G401 (cell line): ENCODE results near the gene PPARGC1A. TPM values are rescaled to one million over a fixed set of nuclear protein-coding genes. Genes with fewer than 3 reads are reported as not detected.

Experiments used
- DNase-seq: peaks from one replicate; pipeline ENCODE4 v3.0.0-alpha.2; 2015; ENCODE audit warnings: low spot score
- in situ Hi-C: cut with HindIII; loops from 2 replicates; pipeline ENCODE4 v1.10.0; 2016; ENCODE audit warnings: low sequenced_read_pairs, mixed read lengths
- total RNA-seq: library from RNA; depleted of rRNA; stranded (reverse); fragments of >200 nt; shearing (Covaris generic); gene quantifications from 2 replicates; pipeline ENCODE4 v1.2.3, GENCODE V29; 2014

Gene PPARGC1A
- total RNA-seq, 1 experiment from 2014 or later: not detected

DNA sequence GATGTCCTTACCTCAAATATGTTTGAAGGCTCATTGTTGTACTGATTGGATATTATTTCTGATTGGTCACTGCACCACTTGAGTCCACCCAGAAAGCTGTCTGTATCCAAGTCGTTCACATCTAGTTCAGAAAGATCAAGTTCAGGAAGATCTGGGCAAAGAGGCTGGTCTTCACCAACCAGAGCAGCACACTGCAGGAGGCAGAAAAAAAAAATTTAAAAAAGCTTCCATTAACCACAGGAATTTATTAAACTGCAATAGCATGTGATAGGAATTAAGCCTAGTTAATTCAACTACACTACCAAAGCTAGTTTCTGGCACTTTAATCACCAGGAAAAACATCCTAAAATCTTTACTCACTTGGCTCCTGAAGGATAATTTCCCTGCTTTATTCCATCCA lies 5.1 kb downstream of the PPARGC1A start:
- in situ Hi-C loops: no loop called here
- no peak for DNase-seq

DNA sequence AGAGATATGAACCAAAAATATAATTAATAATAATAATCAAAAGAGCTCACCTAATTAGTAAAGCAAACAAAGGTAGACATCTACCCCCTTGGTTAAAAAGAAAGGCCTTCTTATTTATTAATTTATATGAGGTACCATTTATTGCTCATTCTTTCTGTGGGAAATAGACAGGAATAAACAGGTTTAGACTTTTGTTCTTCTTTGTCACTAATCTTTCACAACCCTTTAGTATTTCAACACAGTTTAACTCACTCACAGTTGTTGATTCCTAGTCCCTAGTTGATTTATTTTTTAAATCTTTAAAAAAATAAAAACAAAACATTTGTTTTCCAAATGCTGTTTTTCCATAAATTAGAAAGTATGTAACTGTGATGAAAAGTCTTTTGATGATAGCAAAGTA lies 5.6 kb downstream of the PPARGC1A start:
- in situ Hi-C loops: no loop called here
- DNase-seq: no peak

DNA sequence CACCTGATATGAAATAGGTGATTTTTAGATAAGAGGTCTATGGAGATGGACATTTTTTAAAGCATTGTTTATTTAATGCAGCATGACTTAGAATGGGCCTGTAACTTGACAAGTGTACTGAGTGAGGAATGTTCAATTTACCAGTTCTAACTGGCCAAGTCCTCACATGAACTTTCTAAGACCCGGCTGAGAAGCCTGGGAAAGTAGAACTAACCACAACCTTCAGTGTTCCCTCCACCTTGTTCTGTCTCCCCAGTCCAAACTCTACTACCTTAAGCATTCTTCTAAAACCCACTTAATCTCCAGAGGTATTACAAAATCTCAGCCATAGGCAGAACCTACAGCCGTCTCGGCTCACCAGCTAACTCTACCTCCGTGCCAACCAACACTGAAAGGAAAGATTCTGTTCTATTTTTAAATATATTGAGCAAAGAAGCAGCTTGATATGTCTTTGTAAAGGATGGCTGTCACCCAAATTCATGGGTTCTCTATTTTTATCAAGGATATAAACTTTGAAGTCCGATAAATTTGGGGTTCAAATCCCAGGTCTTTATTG lies 6.8 kb downstream of the PPARGC1A start:
- DNase-seq: no peak
- in situ Hi-C loops: no loop called here

DNA sequence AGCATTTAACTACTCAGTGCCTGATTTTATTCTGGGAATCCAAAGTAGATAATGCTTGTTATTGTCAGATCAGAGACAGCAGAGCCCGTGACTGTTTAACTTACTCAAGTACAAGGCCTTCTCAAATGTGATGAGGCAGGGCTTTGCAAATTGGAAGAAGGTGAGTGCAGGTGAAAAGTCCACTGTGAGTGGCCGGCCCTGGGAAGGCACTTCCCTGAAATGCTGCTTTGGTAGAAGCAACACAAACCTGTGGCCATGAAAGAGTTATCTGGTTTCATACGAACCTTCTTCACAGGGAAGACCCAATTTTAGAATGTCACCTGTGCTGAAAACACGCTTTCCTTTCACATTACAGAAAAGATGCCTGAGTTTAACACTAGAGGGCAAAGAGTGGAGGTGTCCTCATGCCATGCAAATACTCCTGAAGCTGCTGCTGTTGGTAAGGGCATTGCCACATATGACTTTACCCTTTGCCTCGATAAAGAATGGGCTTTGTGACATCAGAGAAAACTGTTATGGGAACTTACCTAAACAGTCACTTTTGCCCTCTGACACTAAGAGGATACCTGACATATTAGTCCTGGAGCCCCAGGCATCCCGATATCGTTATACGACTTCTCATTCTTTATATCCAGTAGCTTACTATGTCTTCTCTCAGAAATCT lies 8.0 kb downstream of the PPARGC1A start:
- no peak for DNase-seq
- in situ Hi-C loops: no loop called here

DNA sequence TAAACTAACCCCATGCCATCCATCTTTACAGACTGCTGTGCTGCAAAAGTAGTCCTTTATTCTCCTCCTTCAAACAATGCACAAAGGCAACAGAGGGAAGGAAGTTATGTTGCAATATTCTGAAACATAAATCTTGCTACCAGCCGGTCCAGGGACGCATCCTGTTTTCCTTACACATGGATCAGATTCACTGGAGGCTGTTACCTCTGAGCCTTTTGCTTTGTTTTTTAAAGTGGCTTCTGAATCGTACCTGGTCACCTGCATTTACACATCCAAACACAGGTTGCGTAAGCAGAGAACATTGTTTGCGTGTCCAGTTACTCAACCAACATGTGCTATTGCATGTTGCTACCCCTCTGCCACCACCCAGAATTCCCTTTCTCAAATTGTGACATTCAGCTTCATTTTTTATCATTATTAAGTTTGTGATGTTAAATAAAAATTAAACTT lies 8.8 kb downstream of the PPARGC1A start:
- in situ Hi-C loops: no loop called here

DNA sequence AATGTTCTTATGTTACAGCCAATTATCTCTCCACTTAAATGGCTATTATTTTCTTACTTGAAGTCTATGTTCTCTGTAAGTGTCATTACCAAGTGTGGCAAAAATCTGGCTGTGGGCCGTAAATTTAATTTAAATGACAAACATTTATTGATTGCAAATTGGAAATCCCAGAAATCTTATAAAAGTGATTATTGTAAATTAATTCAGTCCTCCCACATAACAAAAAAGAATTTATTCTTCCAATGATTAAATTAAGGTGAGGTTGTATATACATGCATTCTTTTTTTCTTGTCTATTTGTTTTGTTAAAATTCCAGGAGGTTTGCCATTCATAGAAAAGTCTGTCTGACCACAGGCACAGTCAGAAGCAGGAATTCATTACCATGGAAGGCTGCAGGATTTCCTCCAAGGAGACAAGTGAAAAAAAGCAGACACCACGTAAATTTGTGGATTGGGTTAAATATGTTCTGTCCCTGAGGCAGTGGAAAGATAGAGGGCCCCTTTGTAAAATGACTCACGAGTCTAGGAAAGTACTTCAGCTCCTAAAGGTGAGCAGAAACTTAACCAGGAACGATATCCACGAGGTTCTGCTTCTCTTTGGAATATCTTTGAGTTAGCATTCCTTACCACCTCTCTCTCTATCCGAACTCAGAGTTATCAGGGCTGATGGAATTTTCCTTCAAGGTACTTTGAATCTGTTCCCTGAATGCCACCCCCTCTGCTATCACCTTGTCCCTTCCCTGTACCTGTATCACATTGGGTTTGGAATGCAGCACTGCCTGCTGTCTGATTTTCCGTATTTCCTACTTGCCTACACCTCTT lies 10.7 kb downstream of the PPARGC1A start:
- in situ Hi-C loops: no loop called here
- no peak for DNase-seq

More for the DNA sequence above, 8.8 kb downstream of the PPARGC1A start:
- DNase-seq: no peak

DNA sequence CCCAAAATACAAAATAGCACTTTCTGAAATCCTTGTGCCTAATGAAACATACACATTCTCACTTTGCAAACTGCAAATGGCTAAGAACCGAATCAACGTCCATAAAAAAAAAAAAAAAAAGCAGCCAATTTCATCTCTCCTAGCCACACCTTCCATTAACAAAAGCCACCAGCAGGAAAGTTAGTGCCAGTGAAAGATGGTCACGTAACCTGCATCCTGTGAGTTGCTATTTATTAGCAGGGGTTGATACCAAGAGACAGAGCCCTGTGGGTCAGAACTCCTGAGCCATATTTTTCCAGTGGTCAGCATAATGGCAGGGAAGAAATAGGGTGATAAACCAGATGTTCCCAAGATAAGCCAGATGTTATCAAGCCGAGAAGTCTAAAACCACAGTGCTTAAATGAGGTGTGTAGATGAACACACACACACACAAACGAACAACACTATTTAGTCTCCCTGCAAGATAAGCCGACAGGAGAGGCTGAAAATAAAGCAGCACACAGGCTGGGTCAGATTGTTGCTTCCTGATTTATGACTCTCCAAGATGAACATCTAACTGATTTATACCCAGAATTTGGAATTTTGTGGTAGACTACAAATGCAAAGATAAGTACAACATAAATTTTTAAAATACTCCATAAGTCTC lies 11.5 kb downstream of the PPARGC1A start:
- no peak for DNase-seq
- in situ Hi-C loops: no loop called here

DNA sequence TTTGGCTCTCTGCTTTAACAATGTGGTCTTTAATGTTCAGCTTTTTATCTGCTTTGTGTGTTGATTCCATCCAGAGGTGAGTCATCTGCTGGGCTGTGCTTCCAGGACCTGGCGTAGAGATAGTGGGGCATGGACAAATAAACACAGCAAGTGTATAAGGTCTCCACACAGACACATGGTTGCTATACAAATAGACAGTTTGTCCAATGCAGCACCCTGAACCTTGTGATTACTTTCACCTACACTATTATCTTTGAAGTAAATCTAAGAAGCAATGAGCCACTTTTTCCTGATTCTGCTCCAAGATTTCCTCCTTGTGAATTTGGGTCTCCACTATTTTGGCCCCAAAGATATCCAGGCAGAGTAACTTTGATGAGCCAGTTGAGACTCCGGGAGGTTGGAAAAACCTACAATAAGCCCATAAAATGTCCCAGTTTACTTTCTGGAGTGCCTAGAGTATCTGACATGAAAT lies 12.1 kb downstream of the PPARGC1A start:
- in situ Hi-C loops: no loop called here

DNA sequence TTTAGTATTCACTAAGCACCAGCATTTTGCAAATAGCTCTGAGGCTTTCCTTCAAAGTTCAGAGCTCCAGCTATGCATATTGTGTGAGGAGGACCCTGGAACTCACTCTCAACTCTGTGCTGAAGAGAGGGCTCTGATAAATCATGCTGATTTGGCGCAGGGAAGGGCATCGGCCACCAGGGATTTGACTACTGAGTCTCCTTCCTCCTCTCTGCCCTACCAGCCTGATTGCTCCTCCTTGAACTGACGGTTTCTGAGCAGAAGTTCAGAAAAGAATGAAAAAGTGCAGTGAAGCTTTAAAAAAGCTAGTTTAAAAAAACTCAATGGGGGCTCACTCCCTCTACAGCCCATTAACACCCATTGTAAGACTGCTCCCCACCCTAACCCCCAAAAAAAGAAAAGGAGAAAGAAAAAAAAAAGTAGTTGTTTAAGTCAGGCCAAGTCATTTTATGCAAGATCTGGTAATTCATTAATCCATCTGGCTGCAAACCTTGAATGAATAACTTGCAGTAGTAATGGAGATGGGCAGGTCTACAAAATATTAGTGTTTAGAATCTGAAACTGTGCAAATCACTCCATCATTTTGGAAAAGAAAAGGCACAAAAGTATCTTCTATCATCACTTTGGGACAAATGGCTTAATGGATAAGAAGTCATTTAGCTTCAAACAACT lies 13.3 kb downstream of the PPARGC1A start:
- in situ Hi-C loops: no loop called here

More for the DNA sequence above, 12.1 kb downstream of the PPARGC1A start:
- no peak for DNase-seq

DNA sequence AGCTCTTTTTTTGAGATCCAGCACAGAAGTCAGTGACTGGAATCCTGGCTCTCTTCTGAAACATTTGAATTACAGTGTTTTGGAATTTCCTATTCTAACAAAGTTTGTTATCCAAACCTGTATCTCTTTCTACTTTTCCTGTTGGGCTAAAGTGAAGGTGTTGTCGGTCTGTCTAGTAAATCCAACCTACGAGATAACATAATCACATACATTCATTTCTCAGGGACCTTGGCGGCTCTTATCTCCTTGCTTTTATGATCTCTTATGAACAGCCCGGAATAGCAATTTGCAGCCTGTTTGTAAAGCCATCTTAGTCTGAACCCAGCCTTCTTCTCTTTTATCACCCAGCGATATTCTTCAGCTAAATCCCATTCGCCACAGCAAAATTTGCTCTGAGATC lies 14.5 kb downstream of the PPARGC1A start:
- in situ Hi-C loops: no loop called here

More for the DNA sequence above, 13.3 kb downstream of the PPARGC1A start:
- no peak for DNase-seq

DNA sequence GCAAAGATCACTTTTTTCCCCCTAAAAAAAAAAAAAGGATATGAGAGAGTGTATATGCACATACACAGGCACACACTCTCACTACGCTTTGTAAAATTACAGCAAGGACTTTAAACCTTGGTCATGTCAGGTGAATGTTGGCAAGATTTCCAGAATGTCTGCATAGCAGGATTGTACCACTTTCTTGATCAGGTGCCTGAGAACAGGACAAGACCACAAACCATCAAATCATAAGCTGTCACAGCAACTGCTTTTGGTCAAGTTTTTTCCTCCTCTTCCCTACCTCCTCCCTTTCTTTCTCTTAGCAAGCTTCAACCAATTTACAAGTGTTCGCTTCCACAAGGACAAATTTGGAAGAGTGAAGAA lies 15.3 kb downstream of the PPARGC1A start:
- in situ Hi-C loops: no loop called here

More for the DNA sequence above, 14.5 kb downstream of the PPARGC1A start:
- no peak for DNase-seq

DNA sequence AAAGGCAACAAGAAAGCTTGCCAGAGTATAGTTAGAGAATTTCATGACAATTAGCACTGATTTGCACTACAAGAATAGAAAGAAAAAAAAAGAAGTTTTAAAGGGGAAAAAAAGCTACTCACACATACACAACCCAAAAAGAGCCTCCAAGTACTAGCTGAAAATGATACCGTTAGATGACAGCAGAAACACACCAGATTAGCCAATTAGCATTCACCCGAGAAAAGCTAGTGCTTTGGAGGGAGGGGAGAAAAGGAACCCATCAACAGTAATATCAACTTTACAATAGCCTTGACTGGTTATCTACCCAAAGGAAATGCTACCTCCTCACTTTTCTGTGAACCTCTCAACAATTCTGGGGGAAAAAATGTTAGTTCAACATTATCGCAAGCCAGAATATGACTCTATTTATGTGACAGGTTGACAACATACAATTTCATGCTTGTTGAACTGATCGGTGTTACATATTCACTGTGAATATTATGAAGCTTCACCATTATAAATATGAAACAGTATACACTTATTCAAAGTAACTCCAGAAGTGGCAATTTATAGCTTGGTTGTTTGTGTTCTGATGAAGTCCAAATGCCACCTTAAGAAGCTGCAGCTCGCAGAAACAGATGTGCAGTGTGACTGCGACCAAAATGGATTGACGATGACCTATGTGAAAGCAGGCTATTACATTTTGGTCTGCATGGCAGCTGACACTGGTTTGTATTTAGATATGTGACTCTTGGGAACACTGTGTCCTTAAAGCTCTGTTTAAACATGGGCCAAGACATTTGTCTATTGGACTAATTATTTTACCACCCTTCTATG lies 15.9 kb downstream of the PPARGC1A start:
- no peak for DNase-seq
- in situ Hi-C loops: no loop called here

More for the DNA sequence above, 15.3 kb downstream of the PPARGC1A start:
- DNase-seq: no peak

DNA sequence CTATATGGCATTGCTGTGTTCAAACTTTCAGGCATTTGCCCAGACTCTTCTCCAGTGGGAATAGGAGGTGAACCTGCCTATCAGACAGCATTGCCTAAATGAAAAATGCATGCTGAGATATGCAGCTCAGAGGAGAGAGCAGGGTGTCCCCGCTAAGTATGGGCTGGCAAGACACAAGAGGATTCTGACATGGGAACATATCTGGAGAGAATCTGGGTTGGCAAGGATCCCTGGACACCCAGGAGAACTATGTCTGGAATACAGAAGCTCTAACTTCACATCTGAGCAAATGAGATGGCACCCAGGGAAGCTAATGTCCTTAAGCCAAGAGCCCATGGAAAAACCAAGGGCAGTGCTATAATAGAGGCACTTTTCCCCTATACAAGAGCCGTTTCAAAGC lies 18.4 kb downstream of the PPARGC1A start:
- in situ Hi-C loops: no loop called here
- DNase-seq: no peak

DNA sequence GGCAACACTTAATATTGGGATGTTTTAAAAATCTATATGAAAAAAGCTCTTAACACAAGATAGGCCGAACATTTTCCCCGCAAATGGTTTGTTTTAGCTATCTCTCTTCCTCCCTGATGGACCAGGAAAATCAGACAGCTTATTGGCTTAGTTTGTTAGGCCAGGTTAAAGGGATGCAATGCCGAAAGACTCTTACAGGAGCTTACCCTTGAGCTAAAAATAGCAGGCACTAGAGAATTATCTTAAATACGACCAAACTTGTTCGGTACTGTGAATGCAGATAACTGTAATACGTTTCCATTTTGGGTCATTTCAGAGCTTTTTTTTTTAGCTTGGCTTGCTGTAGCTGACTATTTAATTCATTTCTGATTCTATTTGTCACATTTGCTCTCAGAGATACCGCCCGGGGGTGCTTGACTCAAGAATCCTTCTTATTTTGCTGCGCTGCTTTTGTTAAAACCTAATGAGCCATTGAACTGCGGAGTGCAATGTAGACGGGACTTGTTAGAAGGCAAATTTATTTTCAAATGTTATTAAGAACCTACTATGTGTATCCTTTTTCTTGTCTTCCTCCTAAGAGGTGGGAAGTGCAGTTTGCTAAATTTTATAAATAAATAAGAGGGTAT lies 23.3 kb downstream of the PPARGC1A start:
- no peak for DNase-seq
- in situ Hi-C loops: no loop called here

DNA sequence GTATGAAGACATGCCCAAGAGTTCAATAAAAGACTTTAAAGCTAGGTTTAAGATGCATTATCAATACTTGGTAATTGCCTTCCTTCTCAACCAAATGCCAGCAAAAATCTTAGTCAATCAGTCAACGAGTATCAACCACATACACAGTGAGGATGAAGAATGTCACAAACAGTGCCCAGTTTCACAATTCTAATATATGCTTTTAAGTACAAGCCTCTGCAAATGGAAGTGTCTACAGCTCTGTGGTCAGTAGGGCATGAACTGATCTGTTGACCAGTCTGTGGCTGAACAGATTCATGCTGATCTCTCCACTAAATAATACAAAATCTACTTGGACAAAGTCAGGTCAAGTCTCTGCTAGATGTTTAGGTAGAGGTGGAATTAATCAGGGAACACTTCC lies 27.9 kb downstream of the PPARGC1A start:
- DNase-seq: no peak
- in situ Hi-C loops: no loop called here

DNA sequence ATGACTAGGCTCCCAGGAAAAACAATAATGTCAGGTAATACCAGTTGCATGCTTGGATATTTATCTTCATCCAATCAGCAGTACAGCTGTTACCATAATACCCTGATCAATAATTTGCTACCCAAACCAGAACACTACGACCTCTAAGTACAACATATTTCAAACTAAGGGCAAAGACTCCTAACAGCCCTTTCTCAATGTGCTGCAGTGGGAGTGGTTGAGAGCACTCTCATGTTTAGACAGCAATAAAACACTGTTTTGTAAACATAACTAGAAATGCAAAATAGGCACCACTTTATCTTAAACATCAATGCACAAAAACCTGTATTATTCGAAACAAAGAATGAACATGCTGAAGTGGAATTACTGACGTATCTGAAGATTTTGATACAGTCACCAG lies 28.9 kb downstream of the PPARGC1A start:
- no peak for DNase-seq
- in situ Hi-C loops: no loop called here

DNA sequence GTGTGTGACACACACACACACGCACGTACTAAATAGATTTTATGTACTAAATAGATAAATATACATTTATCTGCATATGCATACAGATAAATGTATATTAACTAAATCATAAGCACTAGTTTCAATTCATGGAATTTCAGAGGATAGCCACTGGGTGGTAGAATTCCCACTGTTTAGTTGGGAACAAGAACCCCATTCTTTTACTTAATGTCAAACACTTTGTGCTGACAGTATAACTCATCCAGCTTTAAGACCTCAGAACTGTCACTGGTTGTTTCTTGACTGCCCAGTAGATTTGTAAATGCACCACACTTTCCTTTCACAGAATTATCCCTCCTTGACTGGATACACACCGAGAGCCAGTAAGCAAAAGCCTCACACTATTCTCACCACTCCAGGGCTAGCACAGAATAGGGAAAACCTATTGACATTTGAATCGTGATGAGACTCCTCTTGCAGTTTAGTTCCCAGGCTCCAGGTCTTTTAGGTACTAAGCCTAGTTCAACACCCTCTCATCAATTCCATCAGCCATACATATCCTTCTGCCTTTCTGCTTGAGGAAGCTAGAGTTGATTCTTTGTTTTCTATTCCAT lies 32.4 kb downstream of the PPARGC1A start:
- in situ Hi-C loops: no loop called here
- DNase-seq: no peak

DNA sequence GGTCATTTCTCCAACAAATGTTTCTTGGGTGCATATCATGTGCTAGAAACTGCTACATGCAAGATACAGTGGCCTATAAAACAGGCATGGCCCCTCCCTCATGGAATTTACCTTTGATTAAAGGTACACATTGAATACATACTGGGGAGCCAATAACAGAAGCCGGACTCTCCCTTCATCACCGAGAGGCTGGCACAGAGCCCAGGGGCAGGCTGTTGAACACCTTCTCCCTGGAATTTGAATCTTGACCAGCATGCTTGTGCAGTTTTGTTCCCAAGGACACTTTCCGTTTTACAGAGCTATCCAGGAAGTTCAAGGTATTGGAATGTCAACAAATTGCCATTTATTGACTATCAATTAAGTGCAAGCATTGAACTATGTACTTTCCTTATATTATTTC lies 33.2 kb downstream of the PPARGC1A start:
- DNase-seq: peak; percentile 41
- in situ Hi-C loops: no loop called here
